GM18951 (cell line): ENCODE data around the gene PIK3C2G.

Experiments used
- POLR2A ChIP-seq: IDR thresholded peaks from 4 replicates; pipeline ENCODE4 v1.6.1; 2011; ENCODE audit warnings: mild to moderate bottlenecking; ENCODE audit not compliant: insufficient read length, insufficient read depth; ENCODE audit errors: extremely low read depth
- in situ Hi-C: fragments of 300-500 bp; cut with MboI; formaldehyde crosslinking; loops from one replicate; pipeline ENCODE4 v1.12.0; 2022; ENCODE audit warnings: low sequenced_read_pairs, mixed read lengths, inconsistent platforms; ENCODE audit not compliant: unreplicated experiment

PIK3C2G gene

GRCh38 chr12:18259906-18260682 is 1.2 kb upstream of the PIK3C2G start:
- in situ Hi-C loops, result no loop called here

GRCh38 chr12:18261906-18262305 is 588 bp downstream of the PIK3C2G start:
- in situ Hi-C loops, result no loop called here
- no peak for TF ChIP-seq POLR2A

More at GRCh38 chr12:18259906-18260682, 1.2 kb upstream of the PIK3C2G start:
- TF ChIP-seq POLR2A, result no peak

DNA sequence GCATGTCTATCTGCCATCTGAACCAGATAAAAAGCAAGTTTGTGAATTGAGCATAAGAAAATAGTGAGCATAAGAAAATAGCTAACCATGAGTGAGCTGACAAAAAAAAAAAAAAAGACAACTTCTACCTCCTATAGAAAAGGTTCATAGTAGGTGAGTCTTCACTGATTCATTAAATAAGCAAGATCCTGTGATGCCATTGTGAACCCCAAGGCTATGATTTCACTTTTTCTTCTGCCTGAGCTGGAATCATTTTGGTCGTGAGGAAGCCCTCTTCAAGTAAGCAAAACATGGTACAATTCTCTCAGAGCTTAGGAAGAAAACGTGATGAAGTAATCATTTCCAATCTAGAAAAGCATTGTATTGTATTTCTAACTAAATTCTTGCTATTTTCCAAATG is 1.2 kb downstream of the PIK3C2G start:
- in situ Hi-C loops, result no loop called here
- TF ChIP-seq POLR2A, result no peak

- TF ChIP-seq POLR2A, result no peak
Observed at GRCh38 chr12:18264581-18265075, 3.3 kb downstream of the PIK3C2G start.

DNA sequence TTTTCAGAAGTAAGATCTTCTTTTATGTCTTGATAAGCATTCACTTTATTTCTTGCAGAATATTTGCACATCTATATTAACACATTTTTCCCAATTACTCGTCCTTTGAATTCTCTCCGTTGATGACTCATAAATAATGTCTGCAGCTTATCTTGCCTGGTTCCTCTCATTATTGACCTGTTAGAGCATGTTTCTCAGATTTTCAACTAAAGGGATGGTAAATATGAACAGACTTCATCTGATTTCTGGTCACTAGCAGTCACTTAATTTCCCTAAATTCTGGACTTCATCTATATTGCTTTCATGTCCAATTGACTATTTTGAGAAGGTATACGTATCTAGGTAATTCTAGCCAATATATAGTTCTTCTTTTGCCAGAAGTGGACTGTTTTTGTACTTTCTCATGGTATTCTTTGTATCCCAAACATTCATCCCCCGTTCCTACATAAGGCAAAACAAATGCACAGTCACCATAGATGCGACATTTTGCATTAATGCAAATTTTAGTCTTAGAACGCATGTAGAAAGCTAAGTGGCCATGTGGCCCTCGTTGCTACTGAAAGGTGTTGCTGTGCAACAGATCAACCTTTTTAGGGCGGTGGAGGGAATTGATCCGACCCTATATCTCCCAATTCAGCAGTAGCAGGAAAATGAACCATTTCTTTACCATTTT is 6.2 kb downstream of the PIK3C2G start:
- in situ Hi-C loops, result no loop called here
- TF ChIP-seq POLR2A, result no peak

More at GRCh38 chr12:18264581-18265075, 3.3 kb downstream of the PIK3C2G start:
- in situ Hi-C loops, result no loop called here

- TF ChIP-seq POLR2A, result no peak
- in situ Hi-C loops, result no loop called here
Observed at GRCh38 chr12:18270958-18271460, 9.7 kb downstream of the PIK3C2G start.

- no peak for TF ChIP-seq POLR2A
- in situ Hi-C loops, result no loop called here
Observed at GRCh38 chr12:18275981-18276380, 14.7 kb downstream of the PIK3C2G start.

DNA sequence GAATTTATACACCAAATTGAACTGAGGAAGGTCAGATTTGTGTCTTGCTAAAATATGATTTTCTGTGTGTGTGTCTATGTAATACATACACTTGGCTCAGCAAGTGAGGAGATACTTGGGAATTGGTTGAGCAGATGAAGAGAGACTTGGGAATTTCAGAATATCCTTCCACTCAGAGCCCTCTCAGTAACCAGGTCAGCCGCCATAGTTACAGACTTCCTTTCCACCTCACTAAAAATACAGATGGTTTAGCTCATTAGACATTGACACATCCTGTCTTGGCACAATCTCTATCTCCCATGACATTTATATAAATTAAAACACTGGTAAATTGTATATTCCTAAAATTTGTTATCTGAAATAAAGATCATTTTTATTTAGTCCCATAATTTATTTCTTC is 15.9 kb downstream of the PIK3C2G start:
- in situ Hi-C loops, result no loop called here
- no peak for TF ChIP-seq POLR2A

DNA sequence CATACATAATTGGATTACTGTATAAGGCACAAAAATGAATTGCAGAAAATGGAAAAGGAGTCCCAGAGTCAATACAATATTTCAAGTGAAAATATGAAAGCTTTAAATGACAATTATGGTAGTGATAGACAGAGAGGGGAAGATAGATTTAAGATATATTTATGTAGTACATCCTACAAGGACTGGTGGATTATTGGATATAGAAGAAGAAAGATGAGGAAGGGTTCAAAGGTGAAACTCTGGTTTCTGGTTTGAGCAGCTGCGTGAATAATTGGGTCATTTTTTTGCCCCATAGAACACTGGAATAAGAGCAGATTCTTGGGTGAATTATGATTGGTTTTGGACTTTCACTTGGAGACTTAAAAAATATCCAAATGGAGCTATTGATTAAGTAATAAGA is 19.4 kb downstream of the PIK3C2G start:
- in situ Hi-C loops, result no loop called here
- no peak for TF ChIP-seq POLR2A

- in situ Hi-C loops, result no loop called here
- TF ChIP-seq POLR2A, result no peak
Observed at GRCh38 chr12:18281941-18282340, 20.6 kb downstream of the PIK3C2G start.

GRCh38 chr12:18283831-18284230 is 22.5 kb downstream of the PIK3C2G start:
- in situ Hi-C loops, result no loop called here
- TF ChIP-seq POLR2A, result no peak

- in situ Hi-C loops, result no loop called here
Observed at GRCh38 chr12:18284386-18284785, 23.1 kb downstream of the PIK3C2G start.

GRCh38 chr12:18285161-18285560 is 23.8 kb downstream of the PIK3C2G start:
- TF ChIP-seq POLR2A, result no peak

More at GRCh38 chr12:18284386-18284785, 23.1 kb downstream of the PIK3C2G start:
- TF ChIP-seq POLR2A, result no peak

More at GRCh38 chr12:18285161-18285560, 23.8 kb downstream of the PIK3C2G start:
- in situ Hi-C loops, result no loop called here
